GM21723 (cell line): Measurements from ENCODE around the gene ASTN2.

Experiments used
- ATAC-seq: cut with Tn5 transposase; IDR thresholded peaks from one replicate; pipeline ENCODE4 v1.9.1; 2021; ENCODE audit warnings: mild to moderate bottlenecking, moderate library complexity; ENCODE audit not compliant: unreplicated experiment

ASTN2 gene

DNA sequence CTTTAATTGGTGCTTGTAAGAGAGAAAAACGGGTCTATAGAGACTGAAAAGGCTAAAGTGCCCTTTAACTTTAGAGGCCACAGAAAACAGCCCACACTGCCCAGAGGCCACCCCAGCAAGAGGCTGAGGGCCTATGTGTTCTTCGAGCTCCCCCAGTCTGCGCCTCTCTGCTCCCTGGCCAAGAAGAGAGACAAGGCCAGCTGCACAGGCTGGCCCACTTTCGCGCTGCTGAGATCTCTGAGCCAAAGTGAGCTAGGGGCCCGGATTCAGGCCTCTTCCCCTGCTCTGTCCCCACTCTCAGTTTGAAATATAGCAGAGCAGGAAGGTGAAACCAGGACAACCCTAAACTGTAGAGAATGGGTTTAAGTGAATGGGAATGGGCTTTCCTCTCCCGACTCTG, 859.7 kb downstream of the ASTN2 start:
- no peak for ATAC-seq

- no peak for ATAC-seq
Observed at GRCh38 chr9:116550696-116551436, 864.0 kb downstream of the ASTN2 start.

DNA sequence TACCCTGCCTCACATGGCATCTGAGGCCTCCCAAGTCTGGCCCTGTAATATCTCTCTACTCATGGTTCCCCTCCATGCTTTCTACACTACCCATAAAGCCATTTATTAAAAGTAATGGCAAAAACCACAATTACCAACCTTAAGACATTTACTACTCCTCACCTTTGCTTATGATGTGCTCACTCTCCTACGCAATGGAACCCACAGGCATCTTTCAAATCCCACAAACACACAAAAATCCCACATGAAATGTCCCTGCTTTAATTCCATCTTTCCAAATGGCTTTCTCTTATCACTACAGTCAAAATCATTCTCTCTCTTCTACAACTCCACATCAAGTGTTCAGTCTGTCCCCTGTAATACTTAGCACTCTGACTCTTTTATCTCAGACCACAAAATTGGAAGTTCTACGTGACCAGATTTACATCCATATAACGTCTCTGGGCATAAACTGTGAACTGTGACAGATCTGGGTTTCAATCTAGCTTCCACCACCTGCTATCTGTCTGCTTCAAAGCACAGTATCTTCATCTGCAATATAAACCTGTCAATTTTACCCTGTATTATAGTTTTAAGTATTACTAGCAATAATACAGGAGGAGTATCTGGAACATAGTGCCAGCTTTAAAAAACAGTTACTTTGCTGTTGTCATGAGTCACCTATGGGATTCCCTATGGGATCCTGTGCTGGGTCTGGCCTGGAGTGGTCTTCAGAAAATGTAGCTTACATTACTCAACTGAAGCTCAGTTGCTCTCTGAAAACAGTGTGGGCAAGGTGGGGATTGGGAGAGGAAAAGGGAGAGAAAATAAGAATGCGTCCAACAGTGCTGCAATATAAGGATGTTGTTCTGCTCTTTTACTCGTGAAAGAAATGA, 864.8 kb downstream of the ASTN2 start:
- ATAC-seq: no peak

GRCh38 chr9:116549061-116549664, 865.7 kb downstream of the ASTN2 start:
- no peak for ATAC-seq

GRCh38 chr9:116547729-116548426, 867.0 kb downstream of the ASTN2 start:
- no peak for ATAC-seq

- no peak for ATAC-seq
Observed at GRCh38 chr9:116546711-116547581, 867.9 kb downstream of the ASTN2 start.

DNA sequence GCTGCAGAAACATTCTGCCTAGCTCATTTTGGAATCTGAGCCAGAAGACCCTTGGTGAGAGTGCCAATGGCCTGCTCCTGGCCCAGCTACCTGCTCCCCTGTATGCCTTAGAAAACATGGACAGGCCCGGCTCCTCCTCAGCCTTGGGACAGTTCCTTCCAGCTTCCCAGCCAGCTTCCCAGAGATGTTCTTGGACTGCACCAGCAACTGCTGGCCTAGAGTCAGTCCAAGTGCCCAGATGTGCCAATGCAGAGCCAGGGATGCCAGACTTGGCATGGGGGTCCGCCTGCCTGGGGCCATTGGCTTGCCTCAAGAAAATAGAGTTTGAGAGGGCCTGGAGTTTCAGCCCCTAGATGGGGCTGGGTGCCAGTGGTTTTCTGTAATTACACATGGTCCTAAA, 870.0 kb downstream of the ASTN2 start:
- no peak for ATAC-seq

DNA sequence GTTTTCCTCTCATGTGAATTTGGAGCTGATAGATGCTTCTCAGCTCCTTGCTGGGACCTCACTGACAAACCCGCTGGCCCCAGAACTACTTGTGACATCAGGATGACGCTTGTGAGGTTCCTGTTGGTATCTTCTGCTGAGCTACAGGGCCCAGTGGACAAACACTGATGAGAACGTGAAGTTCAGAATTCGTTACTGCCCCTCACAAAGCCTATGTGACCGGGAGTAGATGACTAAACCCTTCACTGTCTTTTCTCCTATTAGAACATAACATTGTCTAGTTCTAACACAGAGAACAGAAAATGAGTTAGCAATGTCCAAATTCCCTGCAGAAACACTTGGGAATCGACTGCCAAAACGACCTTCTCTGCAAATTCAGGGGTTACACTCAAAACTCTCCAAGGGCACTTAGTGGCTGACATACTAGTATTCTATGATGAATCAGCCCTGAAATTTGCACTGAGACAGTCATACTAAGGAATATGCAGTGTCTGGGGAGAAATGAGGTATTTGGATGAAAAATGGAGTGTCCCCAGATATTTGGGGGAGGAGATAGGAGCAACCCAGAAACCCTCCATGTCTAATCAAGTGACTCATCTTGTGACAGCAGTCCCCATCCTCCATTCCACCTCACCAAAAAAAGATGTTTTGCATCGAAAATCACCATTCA, 871.0 kb downstream of the ASTN2 start:
- no peak for ATAC-seq

DNA sequence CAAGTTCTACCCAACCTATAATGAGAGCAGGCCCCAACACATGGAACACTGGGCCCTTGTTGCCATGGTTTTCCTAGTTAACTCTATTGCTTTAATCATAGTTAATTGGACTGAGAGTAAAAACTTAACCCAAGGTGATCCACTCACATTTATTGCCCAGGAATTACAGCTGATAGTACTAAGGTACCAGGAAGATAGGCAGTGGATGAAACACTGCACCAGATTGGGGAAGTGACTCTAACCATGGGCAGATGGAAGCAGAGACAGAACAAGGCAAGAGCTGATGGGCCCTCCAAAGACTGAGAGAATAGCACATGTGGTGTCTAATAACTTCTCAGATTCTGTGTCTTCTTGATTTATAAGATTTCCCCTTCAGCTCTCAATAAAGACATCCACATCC, 873.5 kb downstream of the ASTN2 start:
- ATAC-seq: no peak

- ATAC-seq: no peak
Observed at GRCh38 chr9:116539549-116539948, 875.3 kb downstream of the ASTN2 start.

- no peak for ATAC-seq
Observed at GRCh38 chr9:116525611-116526010, 889.2 kb downstream of the ASTN2 start.

GRCh38 chr9:116524778-116525470, 889.9 kb downstream of the ASTN2 start:
- ATAC-seq: no peak

DNA sequence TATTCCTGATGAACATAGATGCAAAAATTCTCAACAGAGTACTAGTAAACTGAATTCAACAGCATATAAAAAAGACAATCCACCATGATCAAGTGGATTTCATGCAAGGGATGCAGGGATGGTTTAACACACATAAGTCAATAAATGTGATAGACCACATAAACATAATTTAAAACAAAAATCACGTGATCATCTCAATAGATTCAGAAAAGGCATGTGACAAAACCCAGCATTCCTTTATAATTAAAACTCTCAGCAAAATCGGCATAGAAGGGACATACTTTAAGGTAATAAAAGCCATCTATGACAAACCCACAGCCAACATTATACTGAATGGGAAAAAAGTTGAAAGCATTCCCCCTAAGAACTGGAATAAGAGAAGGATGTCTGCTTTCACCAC, 894.6 kb downstream of the ASTN2 start:
- no peak for ATAC-seq

GRCh38 chr9:116516456-116516855, 898.4 kb downstream of the ASTN2 start:
- no peak for ATAC-seq

GRCh38 chr9:116515541-116515940, 899.3 kb downstream of the ASTN2 start:
- no peak for ATAC-seq

GRCh38 chr9:116506685-116507084, 908.2 kb downstream of the ASTN2 start:
- ATAC-seq: no peak

DNA sequence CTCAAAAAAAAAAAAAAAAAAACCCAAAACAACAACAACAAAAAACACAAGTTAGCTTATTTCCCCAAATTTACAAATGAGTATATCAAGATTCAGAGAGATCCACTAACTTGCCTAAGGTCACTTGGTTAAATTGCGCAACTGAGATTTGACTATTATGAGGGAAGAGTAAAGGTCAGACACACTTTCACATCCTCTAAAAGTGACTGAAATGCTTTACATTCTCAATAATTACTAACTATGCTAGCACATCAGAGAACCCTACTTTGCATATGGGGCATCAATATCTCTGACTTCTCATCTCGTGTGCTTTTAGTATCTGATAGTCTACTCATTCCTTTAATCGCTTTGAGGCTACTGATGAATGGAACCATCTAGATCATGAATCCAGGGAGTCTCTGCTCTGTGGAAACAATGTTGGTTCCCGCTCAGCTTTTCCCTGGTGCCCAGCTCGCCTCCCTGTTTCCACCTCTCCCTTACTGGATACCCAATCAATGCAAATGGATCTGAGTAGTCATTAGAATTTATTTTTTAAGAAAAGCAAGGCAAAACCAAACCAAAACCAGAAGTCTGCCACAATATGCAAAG, 909.9 kb downstream of the ASTN2 start:
- peak; percentile 97 for ATAC-seq

DNA sequence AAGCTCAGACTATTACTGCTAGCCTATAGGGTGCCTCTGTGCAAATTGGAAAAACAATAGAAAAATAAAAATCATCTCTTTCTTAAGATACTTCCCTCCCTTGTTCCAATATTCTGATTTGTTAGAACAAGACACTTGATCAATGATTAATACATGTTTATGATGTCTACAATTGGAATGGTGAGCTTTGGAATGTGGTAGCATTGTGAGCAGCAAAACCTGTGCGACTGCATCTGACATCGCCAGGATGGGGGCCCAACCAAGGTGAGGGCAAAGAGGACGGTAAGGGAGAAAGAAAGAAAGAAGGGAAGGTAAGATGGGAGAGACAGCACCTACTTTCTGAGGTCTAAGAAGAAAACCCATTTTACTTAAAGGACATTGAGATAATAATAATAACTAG, 910.8 kb downstream of the ASTN2 start:
- ATAC-seq: no peak

- ATAC-seq: no peak
Observed at GRCh38 chr9:116502746-116503145, 912.1 kb downstream of the ASTN2 start.
